HG02642 (cell line): Measurements from ENCODE around the gene PRM2.
A peak's percentile ranks its signal among the peaks of the same experiment; 100 is the strongest.

Experiments
- ATAC-seq: cut with Tn5 transposase; IDR thresholded peaks from one replicate; pipeline ENCODE4 v1.9.1; 2021; ENCODE audit warnings: mild to moderate bottlenecking; ENCODE audit not compliant: unreplicated experiment, poor library complexity

Gene PRM2

DNA sequence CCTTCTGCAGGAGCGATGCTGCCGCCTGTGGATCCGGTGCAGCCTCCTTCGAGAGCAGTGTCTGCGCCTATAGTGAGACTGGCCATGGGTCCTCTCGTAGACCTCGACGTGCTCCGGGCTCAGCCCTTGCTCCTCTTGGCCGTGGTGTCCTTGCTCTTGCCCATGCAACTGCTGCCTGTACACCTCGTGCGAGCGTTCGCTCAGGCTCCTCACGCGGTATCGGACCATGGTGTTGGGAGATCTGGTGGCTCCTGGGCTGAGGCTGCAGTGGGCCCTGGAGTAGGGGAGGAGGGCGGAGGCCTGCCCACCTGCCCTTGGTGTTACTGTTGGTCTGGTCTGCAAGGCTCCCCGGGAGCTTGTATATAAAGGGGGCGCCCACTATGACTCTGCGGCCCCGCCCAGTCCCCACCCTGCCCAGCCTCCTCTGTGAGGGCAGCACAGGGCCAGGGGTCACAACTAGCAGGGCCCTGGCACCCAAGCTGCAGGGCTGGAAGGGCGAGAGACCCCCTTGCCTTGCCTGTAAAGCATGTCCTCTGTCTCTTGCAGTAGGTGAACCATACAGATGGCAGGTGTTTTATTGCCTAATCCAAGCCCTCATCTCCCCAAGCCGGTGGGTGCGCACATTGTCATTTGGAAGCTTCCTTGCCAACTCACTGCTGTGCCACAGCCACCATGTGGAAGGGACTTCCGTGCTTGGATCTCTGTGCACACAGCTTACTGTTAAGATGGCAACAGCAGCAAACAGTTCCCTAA is at the start of gene PRM2:
TSS of gene PRM2 (minus strand) at position 338 of the 753 bp plus-strand sequence. CDS start at position 228, 110 bp downstream.
- no peak for ATAC-seq

GRCh38 chr16:11325404-11326083 is 49.3 kb upstream of the PRM2 start:
- no peak for ATAC-seq

DNA sequence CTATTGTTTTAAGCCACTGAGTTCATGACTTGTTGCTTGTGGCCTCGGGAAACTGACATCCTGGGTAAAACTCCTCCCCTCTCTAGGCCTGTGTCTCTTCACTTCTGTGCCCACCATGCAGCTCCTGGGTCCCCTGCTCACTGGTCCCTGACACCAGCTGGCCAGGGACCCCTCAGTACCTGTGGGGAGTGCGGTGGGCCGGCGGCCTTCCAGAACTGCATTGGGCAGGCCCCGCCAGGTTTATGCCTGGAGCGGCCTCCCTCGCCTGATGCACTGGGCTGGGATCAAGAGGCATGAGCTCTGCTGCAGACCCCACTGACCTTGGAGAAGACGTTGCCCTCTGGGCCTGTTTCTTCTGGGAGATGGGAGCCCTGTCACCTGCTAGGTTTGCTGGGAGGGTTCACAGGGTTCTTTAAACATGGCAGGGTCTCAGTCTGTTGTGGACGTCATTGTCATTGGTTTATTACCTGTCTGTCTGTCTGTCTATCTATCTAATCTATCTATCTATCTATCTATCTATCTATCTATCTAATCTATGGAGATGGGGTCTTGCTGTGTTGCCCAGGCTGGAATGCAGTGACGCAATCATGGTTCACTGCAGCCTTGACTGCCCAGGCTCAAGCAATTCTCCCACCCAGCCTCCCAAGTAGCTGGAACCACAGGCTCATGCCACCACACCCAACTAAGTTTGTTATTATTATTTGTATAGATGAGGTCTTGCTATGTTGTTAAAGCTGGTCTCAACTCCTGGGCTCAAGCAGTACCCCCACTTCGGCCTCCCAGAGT is 47.5 kb upstream of the PRM2 start:
- no peak for ATAC-seq

GRCh38 chr16:11322823-11323222 is 46.5 kb upstream of the PRM2 start:
- ATAC-seq, result no peak

DNA sequence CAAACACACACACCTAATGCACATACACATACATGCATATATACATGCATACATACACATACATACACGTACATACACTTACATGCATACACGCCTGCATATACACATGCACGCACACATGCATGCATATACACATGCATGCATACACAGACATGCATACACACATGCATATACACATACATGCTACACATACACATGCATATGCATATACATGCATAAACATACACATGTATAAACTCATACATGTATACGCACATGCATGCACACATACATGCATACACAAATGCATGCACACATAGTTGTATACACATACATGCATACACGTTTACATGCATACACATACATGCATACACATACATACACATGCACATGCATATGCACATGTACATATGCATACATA is 45.4 kb upstream of the PRM2 start:
- ATAC-seq, result no peak

DNA sequence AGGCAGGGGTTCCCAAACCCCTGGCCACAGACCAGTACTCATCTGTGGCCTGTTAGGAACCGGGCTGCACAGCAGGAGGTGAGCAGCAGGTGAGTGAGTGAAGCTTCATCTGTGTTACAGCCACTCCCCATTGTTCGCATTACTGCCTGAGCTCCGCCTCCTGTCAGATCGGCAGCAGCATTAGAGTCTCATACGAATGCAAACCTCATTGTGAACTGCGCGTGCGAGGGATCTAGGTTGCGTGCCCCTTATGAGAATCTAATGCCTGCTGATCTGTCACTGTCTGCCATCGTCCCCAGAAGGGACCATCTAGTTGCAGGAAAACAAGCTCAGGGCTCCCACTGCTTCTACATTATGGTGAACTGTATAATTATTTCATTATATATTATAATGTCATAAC is 43.9 kb upstream of the PRM2 start:
- no peak for ATAC-seq

- no peak for ATAC-seq
Observed at GRCh38 chr16:11319529-11320146, 43.4 kb upstream of the PRM2 start.

GRCh38 chr16:11318817-11319216 is 42.5 kb upstream of the PRM2 start:
- ATAC-seq, result no peak

- no peak for ATAC-seq
Observed at GRCh38 chr16:11316331-11317015, 40.2 kb upstream of the PRM2 start.

DNA sequence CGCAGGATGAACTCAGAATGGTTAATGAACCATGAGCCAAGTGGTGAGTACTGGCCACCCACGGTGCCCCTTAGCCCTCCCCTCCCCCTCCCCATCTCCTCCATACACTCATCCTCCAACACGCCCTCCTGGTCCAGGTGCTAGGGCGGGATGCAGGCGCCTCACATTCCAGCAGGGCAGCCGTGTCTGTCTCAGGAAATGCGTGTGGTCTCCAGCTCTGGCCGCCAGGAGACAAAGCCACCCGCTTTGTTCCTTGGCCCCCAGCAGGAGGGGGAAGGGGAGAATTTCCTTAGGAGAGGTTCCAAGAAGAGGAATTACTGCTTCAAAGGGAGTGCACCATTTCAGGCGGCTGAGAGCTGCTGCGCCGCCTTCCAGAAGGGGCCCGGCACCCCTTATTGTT is 39.2 kb upstream of the PRM2 start:
- no peak for ATAC-seq

GRCh38 chr16:11314309-11314894 is 38.1 kb upstream of the PRM2 start:
- no peak for ATAC-seq

- no peak for ATAC-seq
Observed at GRCh38 chr16:11313493-11314308, 37.4 kb upstream of the PRM2 start.

DNA sequence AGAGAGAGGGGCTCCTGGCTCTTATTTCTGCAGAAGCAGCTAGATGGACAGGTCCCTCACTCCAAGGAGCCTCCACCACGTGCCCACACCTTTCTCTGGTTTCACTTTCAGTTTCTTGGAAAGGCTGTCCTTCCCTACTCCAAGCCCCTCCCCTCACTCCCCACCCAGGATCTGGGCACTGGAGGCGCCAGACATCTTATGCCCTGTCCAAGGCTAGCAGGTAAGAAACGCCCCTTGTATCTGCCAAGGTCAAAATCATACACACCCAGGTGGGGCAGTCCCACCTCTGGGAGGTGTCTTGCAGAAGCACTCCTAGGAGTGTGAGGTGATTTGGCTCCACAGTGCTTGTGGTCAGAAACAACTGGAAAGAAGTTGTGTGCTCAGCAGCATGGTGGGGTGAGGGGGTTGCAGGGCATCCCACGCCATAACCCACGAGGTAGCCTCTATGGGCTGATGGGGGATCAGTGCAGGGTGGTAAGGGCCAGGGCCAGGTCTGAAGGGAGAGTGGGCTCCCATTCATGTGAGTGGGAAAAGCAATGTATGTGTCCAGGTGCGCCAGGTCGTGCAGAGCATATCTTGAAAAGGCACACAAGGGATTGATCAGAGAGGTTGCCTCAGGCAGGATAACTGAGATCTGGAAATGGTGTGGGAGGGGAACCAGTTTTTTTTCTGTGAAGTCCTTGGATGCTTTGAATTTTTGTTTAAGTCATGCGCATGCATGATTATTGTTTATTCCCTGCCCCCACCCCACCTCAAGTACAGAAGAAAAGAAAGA is 36.6 kb upstream of the PRM2 start:
- ATAC-seq, result no peak

- peak; percentile 46 for ATAC-seq
Observed at GRCh38 chr16:11310997-11311561, 34.8 kb upstream of the PRM2 start.

- peak; percentile 1 for ATAC-seq
Observed at GRCh38 chr16:11310634-11310977, 34.3 kb upstream of the PRM2 start.

GRCh38 chr16:11309895-11310633 is 33.8 kb upstream of the PRM2 start:
- peak; percentile 29 for ATAC-seq
